Raji (cell line): Measurements from ENCODE around the gene GTF3A.

Experiments used
- POLR2A ChIP-seq: IDR thresholded peaks from 2 replicates; pipeline ENCODE4 v1.6.1; 2011; ENCODE audit warnings: low read depth, low read length, control low read depth; ENCODE audit not compliant: insufficient read depth

The GTF3A gene

GRCh38 chr13:27424246-27425157, at the start of gene GTF3A:
Gene GTF3A, plus strand, starts transcription at chr13:27424619.
- peak; percentile 92 for TF ChIP-seq POLR2A

DNA sequence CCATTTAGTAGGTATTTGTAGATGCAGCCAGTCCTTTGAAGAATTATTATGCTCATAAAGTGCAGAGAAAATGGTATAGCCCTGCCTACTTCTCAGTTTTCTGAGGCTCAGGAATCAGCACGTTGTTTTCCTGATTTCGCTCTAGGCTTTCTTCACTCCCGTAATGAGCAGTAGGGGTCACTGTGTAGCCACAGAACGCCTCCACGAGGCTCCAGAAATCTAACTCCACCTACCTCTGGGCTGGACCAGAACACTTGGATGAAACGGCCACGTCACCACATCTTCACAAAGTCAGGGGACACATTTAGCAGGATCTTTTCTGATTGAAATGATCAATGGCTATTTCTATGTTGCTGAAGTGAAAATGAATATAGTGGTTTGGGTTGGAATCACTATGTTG, 49.8 kb upstream of the GTF3A start:
- TF ChIP-seq POLR2A: no peak

GRCh38 chr13:27375686-27376326, 48.6 kb upstream of the GTF3A start:
- TF ChIP-seq POLR2A: no peak

DNA sequence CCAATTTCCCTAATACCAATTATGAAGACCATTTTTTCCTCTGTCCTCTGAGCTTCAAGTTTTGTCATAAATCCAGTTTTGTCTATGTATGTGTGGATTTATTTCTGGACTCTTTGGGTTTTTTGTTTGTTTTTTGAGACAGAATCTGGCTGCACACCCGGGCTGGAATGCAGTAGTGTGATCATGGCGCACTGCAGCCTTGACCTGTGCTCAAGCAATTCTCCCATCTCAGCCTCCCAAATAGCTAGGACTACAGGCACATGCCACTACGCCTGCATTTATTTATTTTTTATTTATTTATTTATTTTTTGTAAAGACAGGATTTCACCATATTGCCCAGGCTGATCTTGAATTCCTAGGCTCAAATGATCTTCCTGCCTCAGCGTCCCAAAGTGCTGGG, 45.3 kb upstream of the GTF3A start:
- no peak for TF ChIP-seq POLR2A

DNA sequence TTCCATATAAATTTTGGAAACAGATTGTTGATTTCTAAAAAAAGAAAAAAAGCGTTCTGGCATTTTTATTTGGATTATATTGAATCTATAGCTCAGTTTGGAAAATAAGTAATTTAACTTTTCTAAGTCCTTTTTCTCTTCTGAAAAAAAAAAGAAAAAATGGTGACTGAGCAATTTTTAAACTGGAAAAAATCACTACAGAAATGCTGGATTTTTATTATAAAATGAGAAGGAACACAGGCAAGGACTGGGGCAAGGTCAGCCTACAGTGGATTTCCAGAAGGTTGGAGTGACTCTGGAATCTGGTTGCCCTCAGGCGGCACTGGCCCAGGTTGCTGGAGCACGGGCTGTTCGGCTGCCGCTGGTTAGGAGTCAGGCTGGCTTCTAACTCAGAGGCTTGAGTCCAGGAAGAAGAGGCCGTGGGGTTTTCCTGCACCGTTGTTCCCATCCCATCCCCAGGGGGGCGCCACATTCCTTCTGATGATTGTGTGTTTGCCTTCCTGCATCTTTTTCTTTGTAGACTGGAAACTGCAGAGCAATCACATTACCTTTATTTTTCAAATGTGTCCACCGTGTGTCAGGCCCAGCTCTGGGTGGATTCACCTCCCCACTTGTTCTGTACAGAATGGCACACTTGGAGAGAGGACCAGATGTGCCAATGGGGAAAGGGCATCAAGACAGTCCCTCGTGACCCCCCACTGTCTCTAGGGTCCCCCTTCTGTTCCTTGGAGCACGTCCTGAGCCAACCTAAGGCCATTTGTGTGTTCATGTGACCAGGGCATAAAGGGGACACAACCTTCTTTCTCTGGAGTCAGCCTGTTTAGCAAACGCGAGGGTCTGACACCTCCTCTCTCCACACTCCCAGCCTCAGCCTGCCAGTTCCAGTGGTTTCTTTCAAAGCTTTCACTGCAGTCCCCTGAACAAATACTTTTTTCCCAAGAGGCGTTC, 44.5 kb upstream of the GTF3A start:
- TF ChIP-seq POLR2A: no peak

DNA sequence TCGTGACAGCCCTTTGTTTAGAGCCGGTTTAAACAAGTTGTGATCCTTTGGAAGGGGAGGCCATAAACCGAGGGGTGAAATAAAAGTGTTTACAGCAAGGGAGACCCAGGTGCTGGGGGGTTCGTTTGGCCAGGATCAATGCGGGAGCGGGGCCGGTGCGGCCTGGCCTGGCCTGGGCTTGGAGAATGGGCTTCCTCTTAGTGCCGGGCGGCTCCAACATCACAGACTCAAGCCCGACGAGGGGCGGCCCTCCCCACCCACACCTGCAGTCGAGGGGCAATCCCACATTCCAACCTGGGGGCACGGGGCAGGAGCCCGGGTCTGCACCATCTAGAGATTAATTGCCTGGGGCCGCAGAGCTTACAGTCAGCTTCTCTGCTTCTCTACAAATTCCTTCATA, 42.8 kb upstream of the GTF3A start:
- TF ChIP-seq POLR2A: no peak

- no peak for TF ChIP-seq POLR2A
Measured at GRCh38 chr13:27383104-27383921, 41.1 kb upstream of the GTF3A start.

DNA sequence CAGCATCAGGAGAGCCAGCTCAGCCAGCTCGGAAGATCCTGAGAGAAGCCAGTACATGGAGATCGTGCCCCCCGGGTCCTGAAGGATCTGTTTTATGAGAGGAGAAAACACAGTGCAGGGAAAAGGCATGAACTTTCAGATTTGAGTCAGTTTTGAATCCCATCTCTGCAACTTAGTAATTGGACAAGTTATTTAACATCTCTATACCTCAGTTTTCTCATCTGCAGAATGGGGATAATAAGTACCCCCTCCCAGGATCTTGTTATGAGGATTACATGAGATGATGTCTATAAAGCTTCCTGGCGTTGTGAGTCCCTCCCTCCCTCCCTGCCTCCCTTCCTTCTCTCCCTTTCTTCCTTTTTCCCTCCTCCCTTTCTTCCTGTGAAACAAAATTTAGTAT, 40.1 kb upstream of the GTF3A start:
- TF ChIP-seq POLR2A: no peak

DNA sequence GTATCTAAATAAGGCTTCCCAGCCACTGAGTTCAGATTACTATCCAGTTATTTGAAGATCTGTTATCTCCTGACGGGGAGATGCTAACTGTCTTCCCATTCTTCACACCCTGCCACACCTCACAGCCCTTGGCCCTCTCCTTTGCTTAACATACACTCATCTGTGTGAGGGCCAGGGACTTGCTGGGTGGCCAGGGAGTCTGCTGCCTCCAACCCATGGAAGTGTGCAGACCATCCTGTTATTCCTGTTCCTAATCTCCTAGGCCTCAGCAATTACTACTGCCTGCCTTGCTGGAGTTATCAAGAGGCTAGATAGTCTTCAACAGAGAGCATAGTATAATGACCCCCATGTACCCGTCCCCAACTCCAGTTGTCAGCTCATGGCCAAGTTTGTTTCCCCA, 36.2 kb upstream of the GTF3A start:
- no peak for TF ChIP-seq POLR2A

GRCh38 chr13:27389891-27390290, 34.5 kb upstream of the GTF3A start:
- TF ChIP-seq POLR2A: no peak

GRCh38 chr13:27391471-27391870, 32.9 kb upstream of the GTF3A start:
- no peak for TF ChIP-seq POLR2A

DNA sequence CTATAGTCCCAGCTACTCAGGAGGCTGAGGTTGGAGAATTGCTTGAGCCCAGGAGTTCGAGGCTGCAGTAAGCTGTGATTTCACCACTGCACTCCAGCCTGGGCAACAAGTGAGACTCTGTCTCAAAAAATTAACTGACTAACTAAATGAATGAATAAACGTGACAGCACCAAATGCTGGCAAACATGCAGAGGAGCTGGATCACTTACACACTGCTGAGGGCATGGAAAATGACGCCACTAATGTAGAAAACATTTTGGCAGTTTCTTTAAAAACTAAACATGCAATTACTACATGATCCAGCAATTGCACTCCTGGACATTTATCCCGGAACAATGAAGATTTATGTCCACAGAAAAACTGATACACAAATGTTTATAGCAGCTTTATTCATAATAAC, 31.3 kb upstream of the GTF3A start:
- no peak for TF ChIP-seq POLR2A

DNA sequence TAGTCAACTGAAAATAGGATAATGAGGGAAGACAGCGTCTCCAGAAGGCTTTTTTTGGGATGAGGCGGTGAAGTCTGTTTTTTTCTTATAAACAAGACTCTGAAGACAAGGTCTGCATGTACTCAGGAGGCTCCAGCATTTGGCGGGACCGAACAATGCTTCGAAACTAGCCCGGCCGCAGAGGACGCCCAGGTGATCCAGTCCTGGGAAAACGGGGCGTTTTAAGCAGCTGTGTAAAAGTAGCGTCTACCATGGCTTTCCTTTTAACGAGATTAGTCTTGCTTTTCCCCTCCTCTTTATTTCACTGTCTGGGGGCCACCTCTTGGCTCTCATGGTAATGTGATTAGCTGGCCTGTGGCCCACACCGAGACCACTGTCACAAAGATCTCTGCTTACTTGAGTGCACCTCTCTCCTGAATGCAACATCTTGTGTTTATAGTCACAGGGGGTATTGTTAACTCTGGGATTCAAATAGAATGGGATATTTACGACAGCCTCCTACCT, 29.4 kb upstream of the GTF3A start:
- no peak for TF ChIP-seq POLR2A

GRCh38 chr13:27396252-27396846, 28.1 kb upstream of the GTF3A start:
- no peak for TF ChIP-seq POLR2A

- no peak for TF ChIP-seq POLR2A
Measured at GRCh38 chr13:27398360-27398759, 26.1 kb upstream of the GTF3A start.

DNA sequence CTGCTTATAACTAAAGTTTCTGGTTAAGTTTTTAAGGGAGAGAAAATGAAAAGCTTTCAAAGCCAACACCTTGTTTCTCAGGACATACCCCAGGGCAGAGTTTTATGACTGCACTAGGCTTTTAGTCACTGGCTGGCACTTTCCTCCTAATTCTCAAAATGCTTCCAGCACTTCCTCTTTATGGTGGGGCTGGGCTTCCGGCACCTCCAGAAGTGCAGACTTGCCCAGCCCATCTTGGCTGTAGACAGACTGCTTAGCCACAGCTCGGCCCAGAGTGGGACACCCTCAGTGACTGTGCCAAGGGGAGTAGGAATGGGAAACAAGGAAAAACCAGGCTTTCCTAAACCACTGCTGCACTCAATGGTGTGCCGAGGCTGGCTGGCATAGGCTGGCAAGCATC, 23.2 kb upstream of the GTF3A start:
- TF ChIP-seq POLR2A: no peak
